A673 (cell line): ENCODE results near the gene NR6A1. TPM values are rescaled to one million over a fixed set of nuclear protein-coding genes. Genes with fewer than 3 reads are reported as not detected.

ENCODE experiments used
- BruUV-seq: library from RNA; stranded (reverse); fragments of 400-500 nt; replicated peaks from 2 replicates; lab custom pipeline; 2021; lab: Mats Ljungman, UMichigan
- CTCF ChIA-PET: fragments of 300-600 bp; sonication (Branson Sonifier 250); formaldehyde crosslinking; loops from one replicate; lab custom pipeline; 2022; ENCODE audit warnings: antibody characterized with exemption; lab: Charles Lee
- POLR2A ChIA-PET: fragments of 300-600 bp; sonication (Branson Sonifier 250); formaldehyde crosslinking; loops from one replicate; lab custom pipeline; 2022; ENCODE audit warnings: antibody characterized with exemption; ENCODE audit not compliant: low non-redundant PET; lab: Charles Lee
- DNase-seq: peaks from one replicate; pipeline ENCODE4 v3.0.0-alpha.2; 2015; ENCODE audit warnings: low spot score
- H3K27ac ChIP-seq: fragments of 200-600 bp; sonication (generic); 2 replicates; pipeline ENCODE4 v1.5.1; 2016; ENCODE audit warnings: mixed run types, low read depth, mild to moderate bottlenecking, mixed read lengths, antibody characterized with exemption, low read length; ENCODE audit not compliant: poor library complexity, severe bottlenecking
- H3K27me3 ChIP-seq: fragments of 200-600 bp; sonication (generic); replicated peaks from 2 replicates; pipeline ENCODE4 v1.6.1; 2017; ENCODE audit warnings: mixed run types, low read depth, mild to moderate bottlenecking, mixed read lengths, antibody characterized with exemption, low read length; ENCODE audit not compliant: insufficient read depth, poor library complexity
- H3K36me3 ChIP-seq: fragments of 200-600 bp; sonication (generic); 2 replicates; pipeline ENCODE4 v1.6.1; 2016; ENCODE audit warnings: mixed run types, mild to moderate bottlenecking, mixed read lengths, antibody characterized with exemption, low read length; ENCODE audit not compliant: insufficient read depth, poor library complexity, severe bottlenecking
- H3K4me1 ChIP-seq: fragments of 200-600 bp; sonication (generic); 2 replicates; pipeline ENCODE4 v1.6.1; 2017; ENCODE audit warnings: mixed run types, mild to moderate bottlenecking, mixed read lengths, antibody characterized with exemption, low read length; ENCODE audit not compliant: insufficient read depth, poor library complexity, severe bottlenecking
- H3K4me3 ChIP-seq: fragments of 200-600 bp; sonication (generic); 2 replicates; pipeline ENCODE4 v1.5.1; 2016; ENCODE audit warnings: low read depth, mixed run types, mild to moderate bottlenecking, mixed read lengths, low read length; ENCODE audit not compliant: poor library complexity, severe bottlenecking
- H3K9me3 ChIP-seq: fragments of 200-600 bp; sonication (generic); 2 replicates; pipeline ENCODE4 v1.6.1; 2016; ENCODE audit warnings: mixed run types, low read depth, mild to moderate bottlenecking, mixed read lengths, antibody characterized with exemption, low read length; ENCODE audit not compliant: poor library complexity, severe bottlenecking
- CTCF ChIP-seq: fragments of 300-800, 200-600 bp; sonication (generic); conservative IDR thresholded peaks from 2 replicates; pipeline ENCODE4 v1.5.1; 2017; ENCODE audit warnings: low read depth, mild to moderate bottlenecking, antibody characterized with exemption, low read length, moderate library complexity, mixed read lengths
- EZH2 ChIP-seq: fragments of 200-600 bp; sonication (generic); IDR thresholded peaks from 2 replicates; pipeline ENCODE4 v1.6.1; 2017; ENCODE audit warnings: borderline replicate concordance, low read depth, mild to moderate bottlenecking, mixed read lengths, antibody characterized with exemption, low read length; ENCODE audit not compliant: poor library complexity, severe bottlenecking
- intact Hi-C: fragments of 100-400 bp; cut with micrococcal nuclease; formaldehyde crosslinking; loops from one replicate; pipeline ENCODE4 v1.10.0; 2022; ENCODE audit not compliant: unreplicated experiment
- total RNA-seq: library from RNA; stranded (reverse); gene quantifications from 2 replicates; pipeline ENCODE4 v1.2.3, GENCODE V29; 2021

NR6A1 gene
- total RNA-seq, 1 experiment from 2014 or later: 5.3 TPM

GRCh38 chr9:124674651-124675050 lies 96.5 kb downstream of the NR6A1 start:
- POLR2A ChIA-PET: no interaction called here
- intact Hi-C loops: no loop called here

GRCh38 chr9:124673063-124673462 lies 98.0 kb downstream of the NR6A1 start:
- intact Hi-C loops: no loop called here
- Histone ChIP-seq H3K4me3 (no peak overlapping the region), H3K36me3 (no peaks in the 10 kb centered on the region), H3K27ac (no peak overlapping the region), H3K4me1 (peaks cover 8% of the 10 kb centered on the region), H3K27me3 (no peaks in the 10 kb centered on the region), H3K9me3 (no peaks in the 10 kb centered on the region)
- CTCF ChIA-PET: no interaction called here
- no peak for TF ChIP-seq EZH2
- TF ChIP-seq CTCF: no peak
- POLR2A ChIA-PET: no interaction called here
- no peak for DNase-seq
- no TSS peak for BruUV-seq

More at GRCh38 chr9:124674651-124675050, 96.5 kb downstream of the NR6A1 start:
- TF ChIP-seq EZH2 (no peak), CTCF (no peak)
- BruUV-seq: no TSS peak
- H3K4me1 ChIP-seq: peaks cover 8% of the 10 kb centered on the region
- no peak for DNase-seq
- H3K36me3 ChIP-seq: no peaks in the 10 kb centered on the region
- CTCF ChIA-PET: no interaction called here
- no peak overlapping the region for H3K27ac ChIP-seq
- H3K4me3 ChIP-seq: no peak overlapping the region
- H3K9me3 ChIP-seq: no peaks in the 10 kb centered on the region
- no peaks in the 10 kb centered on the region for H3K27me3 ChIP-seq

GRCh38 chr9:124671861-124672260 lies 99.2 kb downstream of the NR6A1 start:
- ChIA-PET CTCF (no interaction called here), POLR2A (no interaction called here)
- TF ChIP-seq CTCF (no peak), EZH2 (no peak)
- no peak for DNase-seq
- intact Hi-C loops: no loop called here
- no peaks in the 10 kb centered on the region for H3K9me3 ChIP-seq
- peaks cover 8% of the 10 kb centered on the region for H3K4me1 ChIP-seq
- no peak overlapping the region for H3K4me3 ChIP-seq
- H3K27ac ChIP-seq: no peak overlapping the region
- H3K36me3 ChIP-seq: no peaks in the 10 kb centered on the region
- no TSS peak for BruUV-seq
- no peaks in the 10 kb centered on the region for H3K27me3 ChIP-seq
